Activated CD8-positive, alpha-beta T cell treated with anti-CD3 and anti-CD28 coated beads for 36 hours (primary cell): Measurements from ENCODE around the gene DIO1. TPM values are rescaled to one million over a fixed set of nuclear protein-coding genes. Genes with fewer than 3 reads are reported as not detected.

ENCODE experiments used
- ATAC-seq: fragments of 200-7000 bp; cut with Tn5 transposase; one replicate; pipeline ENCODE4 v1.10.0; 2021; ENCODE audit warnings: mild to moderate bottlenecking, moderate library complexity
- CTCF ChIA-PET: fragments of 350-600 bp; sonication (Branson Sonifier 250); formaldehyde crosslinking; loops from one replicate; lab custom pipeline; 2021; ENCODE audit warnings: antibody characterized with exemption; lab: Charles Lee
- POLR2A ChIA-PET: fragments of 350-600 bp; sonication (Branson Sonifier 250); formaldehyde crosslinking; loops from one replicate; lab custom pipeline; 2021; ENCODE audit warnings: antibody characterized with exemption; lab: Charles Lee
- DNase-seq: peaks from one replicate; pipeline ENCODE4 v3.0.0-alpha.2; 2020
- H3K27ac Mint-ChIP-seq: one replicate; pipeline ENCODE4 v1.8.0; 2021; ENCODE audit warnings: mild to moderate bottlenecking, mixed read lengths
- H3K27me3 Mint-ChIP-seq: one replicate; pipeline ENCODE4 v1.8.0; 2021; ENCODE audit warnings: mixed read lengths
- H3K36me3 Mint-ChIP-seq: one replicate; pipeline ENCODE4 v1.8.0; 2021; ENCODE audit warnings: low read depth, mixed read lengths
- H3K4me1 Mint-ChIP-seq: one replicate; pipeline ENCODE4 v1.8.0; 2021; ENCODE audit warnings: low read depth, mixed read lengths
- H3K4me3 Mint-ChIP-seq: one replicate; pipeline ENCODE4 v1.8.0; 2021; ENCODE audit warnings: mild to moderate bottlenecking, moderate library complexity, mixed read lengths
- H3K9me3 Mint-ChIP-seq: one replicate; pipeline ENCODE4 v1.8.0; 2021; ENCODE audit warnings: mixed read lengths
- intact Hi-C: fragments of 100-400 bp; cut with micrococcal nuclease; formaldehyde crosslinking; loops from one replicate; pipeline ENCODE4 v1.10.0; 2022
- total RNA-seq, 2 experiments: library from RNA; stranded (reverse); gene quantifications; one replicate each; pipeline ENCODE4 v1.2.3, GENCODE V29; 2021
- TF ChIP-seq, protein P1 (sequence below): fragments of 200-600 bp; IDR thresholded peaks from one replicate; pipeline ENCODE4 v1.8.0; 2022; ENCODE audit warnings: antibody characterized with exemption, mild to moderate bottlenecking

DIO1 gene
- total RNA-seq, 2 experiments from 2014 or later: not detected

DNA sequence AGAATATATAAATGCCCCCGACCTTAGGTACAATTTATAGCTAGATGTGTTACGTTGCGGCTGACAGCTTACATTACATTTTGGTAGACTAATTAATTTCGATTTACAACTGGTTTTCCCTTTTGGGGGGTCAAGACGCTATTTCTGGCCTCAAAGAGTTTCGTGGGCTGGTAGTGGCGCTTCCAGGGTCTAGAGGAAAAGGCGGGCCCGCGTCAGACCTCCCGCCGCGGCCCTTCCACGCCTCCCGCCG, 51.1 kb downstream of the DIO1 start:
- Mint-ChIP-seq H3K27ac (peak overlapping the region; percentile 88), H3K4me3 (peak overlapping the region; percentile 93), H3K4me1 (peaks cover 54% of the 10 kb centered on the region), H3K27me3 (no peaks in the 10 kb centered on the region), H3K36me3 (peaks cover 26% of the 10 kb centered on the region), H3K9me3 (no peaks in the 10 kb centered on the region)
- ChIA-PET CTCF (interaction anchor here (0.9 to 12.2 kb wide), 7 partner anchors 14 to 97 kb away, joined by 3 to 146 read pairs (median 5); partner anchors contain the start of gene YIPF1), POLR2A (interaction anchor here (0.9 to 2.6 kb wide), 9 partner anchors 21 to 107 kb away, joined by 3 to 16 read pairs (median 4); partner anchors contain the start of genes NDC1 and YIPF1)
- ATAC-seq (no peak), DNase-seq (no peak)
- intact Hi-C loops: no loop called here
- TF ChIP-seq, protein P1, sequence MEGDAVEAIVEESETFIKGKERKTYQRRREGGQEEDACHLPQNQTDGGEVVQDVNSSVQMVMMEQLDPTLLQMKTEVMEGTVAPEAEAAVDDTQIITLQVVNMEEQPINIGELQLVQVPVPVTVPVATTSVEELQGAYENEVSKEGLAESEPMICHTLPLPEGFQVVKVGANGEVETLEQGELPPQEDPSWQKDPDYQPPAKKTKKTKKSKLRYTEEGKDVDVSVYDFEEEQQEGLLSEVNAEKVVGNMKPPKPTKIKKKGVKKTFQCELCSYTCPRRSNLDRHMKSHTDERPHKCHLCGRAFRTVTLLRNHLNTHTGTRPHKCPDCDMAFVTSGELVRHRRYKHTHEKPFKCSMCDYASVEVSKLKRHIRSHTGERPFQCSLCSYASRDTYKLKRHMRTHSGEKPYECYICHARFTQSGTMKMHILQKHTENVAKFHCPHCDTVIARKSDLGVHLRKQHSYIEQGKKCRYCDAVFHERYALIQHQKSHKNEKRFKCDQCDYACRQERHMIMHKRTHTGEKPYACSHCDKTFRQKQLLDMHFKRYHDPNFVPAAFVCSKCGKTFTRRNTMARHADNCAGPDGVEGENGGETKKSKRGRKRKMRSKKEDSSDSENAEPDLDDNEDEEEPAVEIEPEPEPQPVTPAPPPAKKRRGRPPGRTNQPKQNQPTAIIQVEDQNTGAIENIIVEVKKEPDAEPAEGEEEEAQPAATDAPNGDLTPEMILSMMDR: no peak

DNA sequence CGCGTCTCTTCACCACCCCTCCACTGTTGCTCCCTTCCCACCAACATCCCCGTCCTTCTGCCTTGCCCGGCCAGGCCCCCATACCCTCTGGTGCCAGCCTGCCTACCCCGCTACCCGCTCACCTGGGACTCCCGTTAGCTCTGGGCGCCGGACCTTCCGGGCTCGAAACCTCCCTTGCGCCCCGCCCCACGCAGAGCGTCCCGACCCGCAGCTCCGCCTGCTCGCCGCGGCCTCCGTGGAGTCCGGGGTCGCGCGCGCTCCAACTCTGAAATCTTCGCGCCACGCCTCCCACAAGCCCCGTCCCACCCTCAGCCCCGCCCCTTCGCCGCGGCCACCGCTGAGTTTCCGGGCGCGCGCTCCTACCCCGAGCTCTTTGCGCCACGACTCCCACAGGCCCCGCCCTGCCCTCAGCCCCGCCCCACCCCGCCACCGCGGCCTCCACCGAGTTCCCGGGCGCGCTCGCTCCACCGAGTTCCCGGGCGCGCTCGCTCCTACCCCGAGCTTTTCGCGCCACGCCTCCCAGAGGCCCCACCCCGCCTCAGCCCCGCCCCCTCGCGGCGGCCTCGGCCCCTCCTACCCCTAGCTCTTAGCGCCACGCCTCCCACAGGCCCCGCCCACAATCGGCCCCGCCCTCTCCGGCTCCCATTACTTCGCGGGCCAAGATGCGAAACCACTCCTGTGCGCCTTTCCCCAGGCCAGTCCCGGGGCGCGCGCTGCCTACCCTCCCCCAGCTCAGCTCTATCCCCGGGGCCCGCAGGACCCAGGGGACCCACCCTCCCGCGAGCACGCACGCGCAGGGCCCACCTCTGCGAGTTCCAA, 51.7 kb downstream of the DIO1 start, which contains the start of gene IFT25:
IFT25 (minus strand) TSS at position 267 of the 819 bp plus-strand sequence. CDS start 5,617 bp downstream, outside the sequence.
- intact Hi-C loops: no loop called here
- Mint-ChIP-seq H3K4me1 (peaks cover 53% of the 10 kb centered on the region), H3K27me3 (no peaks in the 10 kb centered on the region), H3K4me3 (peak within 1 kb of the TSS; percentile 93), H3K27ac (peak within 1 kb of the TSS; percentile 88), H3K9me3 (no peaks in the 10 kb centered on the region), H3K36me3 (peaks cover 24% of the 10 kb centered on the region)
- TF ChIP-seq, protein P1: no peak
- POLR2A ChIA-PET: interaction anchor here (0.9 to 2.6 kb wide), 7 partner anchors 22 to 108 kb away, joined by 3 to 16 read pairs (median 5); partner anchors contain the start of genes NDC1 and YIPF1
- DNase-seq (peak; percentile 99), ATAC-seq (peak; percentile 86)
- CTCF ChIA-PET: interaction anchor here (0.9 to 12.2 kb wide), 9 partner anchors 14 to 97 kb away, joined by 3 to 146 read pairs (median 4); partner anchors contain the start of gene YIPF1

DNA sequence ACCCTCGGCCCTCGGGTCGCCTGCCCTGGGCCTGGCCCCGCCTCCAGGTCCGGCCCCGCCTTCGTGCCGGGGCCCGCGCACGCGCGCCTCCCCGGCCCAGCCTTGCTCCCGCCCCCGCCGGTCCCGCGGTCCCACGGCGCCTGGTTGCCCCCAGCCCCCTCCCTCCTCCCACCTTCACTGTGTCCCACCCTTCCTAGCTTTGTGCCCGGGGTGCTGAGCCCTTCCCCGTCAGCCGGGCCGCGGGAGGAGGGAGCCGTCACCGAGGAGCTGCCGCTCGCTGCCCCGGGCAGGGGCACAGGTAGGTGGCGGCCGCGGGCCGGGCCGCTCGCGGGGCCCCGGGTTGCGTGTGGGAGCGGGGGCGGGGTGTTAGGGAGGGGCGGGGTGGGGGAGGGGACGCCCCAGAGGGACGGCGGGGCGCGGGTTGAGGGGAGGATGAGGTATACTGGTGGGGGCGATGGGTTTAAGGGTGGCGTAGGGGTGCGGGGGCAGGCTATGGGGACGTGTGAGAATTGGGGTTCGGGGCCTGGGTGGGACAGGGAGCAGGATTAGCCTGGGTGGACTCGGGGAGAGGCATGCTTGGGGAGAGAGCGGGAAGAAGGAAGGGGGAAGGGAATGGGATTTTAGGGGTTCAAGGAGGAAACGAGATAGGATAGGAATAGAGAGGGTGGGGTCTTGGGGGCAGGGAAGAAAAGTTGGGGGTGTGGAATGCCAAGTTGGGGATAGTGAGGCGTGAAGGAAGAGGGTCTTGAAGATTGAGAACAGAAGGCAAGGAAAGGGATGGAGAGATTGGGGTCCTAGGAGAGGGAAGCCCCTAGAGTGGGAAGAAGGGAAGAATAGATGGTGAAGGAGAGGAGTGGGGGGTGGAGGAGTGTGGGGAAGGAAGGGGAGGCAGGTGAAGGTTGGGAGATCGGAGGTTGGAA, 52.5 kb downstream of the DIO1 start, which contains the start of gene LRRC42:
LRRC42 (plus strand) TSS at position 99 of the 920 bp plus-strand sequence. CDS start 5,650 bp downstream, outside the sequence.
- Mint-ChIP-seq H3K27ac (peak within 1 kb of the TSS; percentile 88), H3K9me3 (no peaks in the 10 kb centered on the region), H3K4me3 (peak within 1 kb of the TSS; percentile 93), H3K27me3 (no peaks in the 10 kb centered on the region), H3K36me3 (peaks cover 27% of the 10 kb centered on the region), H3K4me1 (peaks cover 53% of the 10 kb centered on the region)
- ChIA-PET CTCF (interaction anchor here (1.0 to 12.2 kb wide), 14 partner anchors 12 to 118 kb away, joined by 3 to 146 read pairs (median 4); partner anchors contain the start of gene YIPF1), POLR2A (interaction anchor here (1.1 to 2.6 kb wide), 5 partner anchors 57 to 109 kb away, joined by 3 to 16 read pairs (median 7); partner anchors contain the start of genes NDC1 and YIPF1)
- ATAC-seq: peak; percentile 74
- intact Hi-C loops: no loop called here
- TF ChIP-seq, protein P1: no peak
- peak; percentile 72 for DNase-seq

DNA sequence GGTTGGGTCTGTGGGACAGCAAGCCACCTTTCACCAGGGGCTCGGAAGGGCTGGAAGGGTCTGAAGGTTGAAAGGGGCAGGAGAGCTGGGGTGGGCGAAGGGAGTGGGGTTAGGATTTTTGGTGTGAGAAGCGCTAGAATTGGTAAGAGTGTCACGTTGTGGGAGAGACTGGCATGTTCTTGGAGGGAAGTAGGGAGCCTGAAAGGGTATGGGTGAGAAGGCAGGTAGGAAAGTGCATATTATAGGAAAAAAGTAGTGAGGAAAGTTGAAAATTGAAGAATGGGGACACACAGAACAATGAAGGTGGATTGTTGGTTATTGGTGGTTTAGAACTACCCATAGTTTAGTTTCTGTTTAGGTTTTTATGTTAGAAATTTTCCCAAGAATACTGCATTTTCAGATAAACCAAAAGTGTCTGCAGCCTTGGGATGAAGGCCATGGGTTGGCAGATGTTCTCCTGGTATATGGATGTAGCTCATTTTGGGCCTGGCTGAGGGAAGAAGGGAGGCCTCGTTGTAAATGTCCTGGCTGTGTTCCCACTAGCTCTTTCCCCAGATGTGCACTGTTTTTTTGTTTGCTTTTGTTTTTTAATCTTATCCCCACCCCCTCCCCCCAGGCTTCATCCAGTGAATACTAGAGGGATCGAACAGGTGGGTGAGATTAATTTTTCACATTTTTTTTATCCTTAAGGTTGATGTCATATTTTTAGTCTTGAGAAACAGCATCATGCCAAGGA, 53.4 kb downstream of the DIO1 start:
- Mint-ChIP-seq H3K4me3 (peak overlapping the region; percentile 93), H3K27me3 (no peaks in the 10 kb centered on the region), H3K4me1 (peaks cover 49% of the 10 kb centered on the region), H3K36me3 (peaks cover 30% of the 10 kb centered on the region), H3K9me3 (no peaks in the 10 kb centered on the region), H3K27ac (peak overlapping the region; percentile 72)
- ChIA-PET CTCF (interaction anchor here (0.8 to 12.2 kb wide), 13 partner anchors 9 to 119 kb away, joined by 3 to 146 read pairs (median 4); partner anchors contain the start of gene YIPF1), POLR2A (interaction anchor here (1.1 to 1.6 kb wide), 3 partner anchors 58 to 109 kb away, joined by 3 to 7 read pairs (median 3); partner anchors contain the start of gene YIPF1)
- no peak for DNase-seq
- ATAC-seq: no peak
- intact Hi-C loops: no loop called here
- TF ChIP-seq, protein P1: no peak
